ENCODE measurements around the gene PIGR. TPM values are rescaled to one million over a fixed set of nuclear protein-coding genes. Genes with fewer than 3 reads are reported as not detected.

The PIGR gene
- total RNA-seq, 2 experiments from 2014 or later, result 0.03 TPM; not detected in 1

GRCh38 chr1:206972728-206973127 lies 26.5 kb upstream of the PIGR start:
- H3K36me3 ChIP-seq (ENCODE audit: insufficient read depth, low read length), result no peaks in the 10 kb centered on the region
- no peaks in the 10 kb centered on the region for H4K20me1 ChIP-seq (ENCODE audit: insufficient read depth, low read length)
- no peaks in the 10 kb centered on the region for H3K79me2 ChIP-seq (ENCODE audit: insufficient read depth, low read depth, low read length)
- H3K4me2 ChIP-seq (ENCODE audit: low read length), result no peak overlapping the region
- BruUV-seq (replicated peaks), result no TSS peak
- no peak overlapping the region for H3K27ac ChIP-seq (ENCODE audit: low read depth, low read length, poor library complexity, severe bottlenecking)
- no peak overlapping the region for H2AFZ ChIP-seq (ENCODE audit: low read length)
- intact Hi-C loops (cut with micrococcal nuclease; ENCODE audit: unreplicated experiment), result no loop called here
- POLR2A ChIA-PET, result interaction anchor here (0.6 to 1.4 kb wide), 4 partner anchors 12 to 204 kb away, joined by 3 to 5 read pairs (median 3); partner anchors contain the start of gene FCMR
- H3K4me1 ChIP-seq (ENCODE audit: insufficient read depth, low read length, poor library complexity, severe bottlenecking), result no peaks in the 10 kb centered on the region
- CTCF ChIA-PET (ENCODE audit: unreplicated experiment), result interaction anchor here (1.0 kb wide), 1 partner anchor 40 kb away, joined by 3 read pairs; no protein-coding TSS in a partner anchor
- H3K9me2 ChIP-seq (ENCODE audit: insufficient read depth, low read length), result no peaks in the 10 kb centered on the region
- H3K4me3 ChIP-seq (ENCODE audit: low read depth, low read length, poor library complexity, severe bottlenecking), result no peak overlapping the region
- TF ChIP-seq EZH2phosphoT487 (IDR thresholded peaks at IDR 0.05; ENCODE audit: borderline replicate concordance, low read depth, low read length) (no peak), CTCF (conservative IDR thresholded peaks at IDR 0.05; ENCODE audit: low read length) (no peak)
- no peaks in the 10 kb centered on the region for H3K9me3 ChIP-seq (ENCODE audit: low read length)
- no peak for DNase-seq (ENCODE audit: low spot score)

GRCh38 chr1:206971029-206971655 lies 24.9 kb upstream of the PIGR start:
- H2AFZ ChIP-seq (ENCODE audit: low read length), result no peak overlapping the region
- ChIA-PET CTCF (ENCODE audit: unreplicated experiment) (no interaction called here), POLR2A (interaction anchor here (0.5 to 0.6 kb wide), 2 partner anchors 12 to 74 kb away, joined by 3 read pairs; partner anchors contain the start of gene IL24)
- no peak for DNase-seq (ENCODE audit: low spot score)
- H3K9me2 ChIP-seq (ENCODE audit: insufficient read depth, low read length), result no peaks in the 10 kb centered on the region
- H3K79me2 ChIP-seq (ENCODE audit: insufficient read depth, low read depth, low read length), result no peaks in the 10 kb centered on the region
- H3K4me1 ChIP-seq (ENCODE audit: insufficient read depth, low read length, poor library complexity, severe bottlenecking), result no peaks in the 10 kb centered on the region
- H3K4me3 ChIP-seq (ENCODE audit: low read depth, low read length, poor library complexity, severe bottlenecking), result no peak overlapping the region
- no peak overlapping the region for H3K4me2 ChIP-seq (ENCODE audit: low read length)
- no peaks in the 10 kb centered on the region for H3K9me3 ChIP-seq (ENCODE audit: low read length)
- H3K36me3 ChIP-seq (ENCODE audit: insufficient read depth, low read length), result no peaks in the 10 kb centered on the region
- intact Hi-C loops (cut with micrococcal nuclease; ENCODE audit: unreplicated experiment), result no loop called here
- no peak overlapping the region for H3K27ac ChIP-seq (ENCODE audit: low read depth, low read length, poor library complexity, severe bottlenecking)
- H4K20me1 ChIP-seq (ENCODE audit: insufficient read depth, low read length), result no peaks in the 10 kb centered on the region
- no peak for TF ChIP-seq EZH2phosphoT487 (IDR thresholded peaks at IDR 0.05; ENCODE audit: borderline replicate concordance, low read depth, low read length)
- TF ChIP-seq CTCF (conservative IDR thresholded peaks at IDR 0.05; ENCODE audit: low read length), result no peak
- no TSS peak for BruUV-seq (replicated peaks)

GRCh38 chr1:206970446-206970845 lies 24.2 kb upstream of the PIGR start, which contains the start of gene FCAMR:
Gene FCAMR (minus strand): TSS chr1:206970460. CDS start chr1:206970125, 335 bp downstream.
- H3K27ac ChIP-seq (ENCODE audit: low read depth, low read length, poor library complexity, severe bottlenecking), result no peak within 1 kb of the TSS
- H3K4me2 ChIP-seq (ENCODE audit: low read length), result no peak within 1 kb of the TSS
- TF ChIP-seq CTCF (conservative IDR thresholded peaks at IDR 0.05; ENCODE audit: low read length) (no peak), EZH2phosphoT487 (IDR thresholded peaks at IDR 0.05; ENCODE audit: borderline replicate concordance, low read depth, low read length) (no peak)
- H2AFZ ChIP-seq (ENCODE audit: low read length), result no peak within 1 kb of the TSS
- no peaks in the 10 kb centered on the region for H3K9me3 ChIP-seq (ENCODE audit: low read length)
- no peaks in the 10 kb centered on the region for H3K79me2 ChIP-seq (ENCODE audit: insufficient read depth, low read depth, low read length)
- no peak within 1 kb of the TSS for H3K4me3 ChIP-seq (ENCODE audit: low read depth, low read length, poor library complexity, severe bottlenecking)
- H3K36me3 ChIP-seq (ENCODE audit: insufficient read depth, low read length), result no peaks in the 10 kb centered on the region
- CTCF ChIA-PET (ENCODE audit: unreplicated experiment), result no interaction called here
- POLR2A ChIA-PET, result no interaction called here
- H4K20me1 ChIP-seq (ENCODE audit: insufficient read depth, low read length), result no peaks in the 10 kb centered on the region
- no peaks in the 10 kb centered on the region for H3K4me1 ChIP-seq (ENCODE audit: insufficient read depth, low read length, poor library complexity, severe bottlenecking)
- H3K9me2 ChIP-seq (ENCODE audit: insufficient read depth, low read length), result no peaks in the 10 kb centered on the region
- intact Hi-C loops (cut with micrococcal nuclease; ENCODE audit: unreplicated experiment), result no loop called here
- BruUV-seq (replicated peaks), result no TSS peak
- no peak for DNase-seq (ENCODE audit: low spot score)
